NT2/D1 (cell line): ENCODE results near the gene ADA.

Experiments used
- SUZ12 ChIP-seq: IDR thresholded peaks from 2 replicates; pipeline ENCODE4 v1.6.1; 2011; ENCODE audit not compliant: insufficient read length, insufficient read depth; ENCODE audit errors: extremely low read depth
- ZNF274 ChIP-seq: IDR thresholded peaks from 2 replicates; pipeline ENCODE4 v1.6.1; 2011; ENCODE audit warnings: mild to moderate bottlenecking, low read depth, low read length

- TF ChIP-seq SUZ12 (no peak), ZNF274 (no peak)
Measured at GRCh38 chr20:44698351-44698750, 46.9 kb upstream of the ADA start.
